Prostate gland (tissue), 2 donors: Measurements from ENCODE around the gene EIF4G3.

ENCODE experiments used
- CTCF ChIP-seq, 4 experiments: fragments of 200-600 bp in 2 of 4; fragments of 450-650 bp in 2 of 4; sonication (generic) in 2 of 4; IDR thresholded peaks; 1 replicate in 3 of 4; 2 replicates in 1 of 4; pipeline ENCODE4 v1.5.1; 2016 to 2019; ENCODE audit warnings: antibody characterized with exemption in 4 of 4, mild to moderate bottlenecking in 2 of 4, moderate library complexity in 2 of 4
- POLR2A ChIP-seq: fragments of 450-650 bp; IDR thresholded peaks from one replicate; pipeline ENCODE4 v1.6.1; 2016; ENCODE audit warnings: antibody characterized with exemption, mild to moderate bottlenecking

- TF ChIP-seq POLR2A (no peak), CTCF (IDR thresholded peaks at IDR 0.05) (no peak)
Observed at GRCh38 chr1:20935717-20936116, 241.0 kb downstream of the EIF4G3 start.
